IPS-NIHi11 (cell line): Measurements from ENCODE around the gene PGAM1.
"Not testable (repeated sequence)": the region's sequence is repeated elsewhere in the genome, so short reads cannot be mapped to it uniquely, and the experiment has no call there.

Experiments
- DNase-seq: peaks from one replicate; pipeline ENCODE4 v3.0.0; 2012; ENCODE audit warnings: mixed read lengths, low spot score

Gene PGAM1

GRCh38 chr10:97407952-97408248, 18.1 kb upstream of the PGAM1 start:
- DNase-seq: no peak

GRCh38 chr10:97408496-97408992, 17.4 kb upstream of the PGAM1 start:
- DNase-seq: no peak

GRCh38 chr10:97411406-97411805, 14.6 kb upstream of the PGAM1 start:
- no peak for DNase-seq

GRCh38 chr10:97412891-97413304, 13.1 kb upstream of the PGAM1 start:
- DNase-seq: no peak

- DNase-seq: no peak
Measured at GRCh38 chr10:97416565-97416964, 9.4 kb upstream of the PGAM1 start.

GRCh38 chr10:97423757-97424098, 2.3 kb upstream of the PGAM1 start:
- not testable (repeated sequence) for DNase-seq

- DNase-seq: no peak
Measured at GRCh38 chr10:97426776-97427570, 982 bp downstream of the PGAM1 start.

GRCh38 chr10:97427571-97428179, 1.7 kb downstream of the PGAM1 start:
- peak; percentile 45 for DNase-seq

GRCh38 chr10:97428572-97428981, 2.6 kb downstream of the PGAM1 start:
- no peak for DNase-seq

GRCh38 chr10:97434055-97434454, 8.1 kb downstream of the PGAM1 start:
- DNase-seq: no peak

GRCh38 chr10:97434557-97434956, 8.6 kb downstream of the PGAM1 start:
- DNase-seq: no peak

GRCh38 chr10:97435211-97435610, 9.2 kb downstream of the PGAM1 start:
- no peak for DNase-seq

GRCh38 chr10:97442277-97442676, 16.3 kb downstream of the PGAM1 start:
- no peak for DNase-seq

- no peak for DNase-seq
Measured at GRCh38 chr10:97444212-97444611, 18.2 kb downstream of the PGAM1 start.

GRCh38 chr10:97445357-97445721, 19.3 kb downstream of the PGAM1 start:
- no peak for DNase-seq

- DNase-seq: peak; percentile 99
Measured at GRCh38 chr10:97445722-97446639, 20.0 kb downstream of the PGAM1 start, which contains the start of the genes EXOSC1 and ZDHHC16. TSS of gene EXOSC1 (minus strand) at chr10:97446006. CDS start at chr10:97445985, 21 bp downstream. TSS of gene ZDHHC16 (plus strand) at chr10:97446175. CDS start at chr10:97451676, 5,501 bp downstream.

- no peak for DNase-seq
Measured at GRCh38 chr10:97450828-97451227, 24.8 kb downstream of the PGAM1 start.

- no peak for DNase-seq
Measured at GRCh38 chr10:97451605-97452004, 25.6 kb downstream of the PGAM1 start.

GRCh38 chr10:97452352-97452751, 26.4 kb downstream of the PGAM1 start:
- no peak for DNase-seq

GRCh38 chr10:97454330-97455036, 28.5 kb downstream of the PGAM1 start:
- DNase-seq: no peak

GRCh38 chr10:97456034-97456685, 30.2 kb downstream of the PGAM1 start:
- no peak for DNase-seq
